ENCODE measurements around the gene SLC8B1. TPM values are rescaled to one million over a fixed set of nuclear protein-coding genes. Genes with fewer than 3 reads are reported as not detected.

SLC8B1 gene
- total RNA-seq, 4 donors from 2014 or later = 76.5 to 256 (median 95.5) TPM

- in situ Hi-C loops (cut with MboI; ENCODE audit: low pct_ligation_motif_present in 1 of 4, low pct_unique_long_range_greater_than_20kb in 1 of 4, low sequenced_read_pairs in 3 of 4) = no loop called here
- H3K9me3 ChIP-seq = no peaks in the 10 kb centered on the region
- no peak overlapping the region for H3K4me3 ChIP-seq
- intact Hi-C loops (cut with DNase I; ENCODE audit: low total_unique reads) = no loop called here
- WGBS, 2 donors (ENCODE audit: low coverage in 1 of 2) = 90 to 91% methylated on average over 2 to 11 of the region's 11 CpGs
- no peak for DNase-seq
- no peaks in the 10 kb centered on the region for H3K27me3 ChIP-seq
- TF ChIP-seq CTCF (IDR thresholded peaks at IDR 0.05) = no peak
- TF ChIP-seq POLR2A (IDR thresholded peaks at IDR 0.05) = no peak
- TF ChIP-seq EP300 (IDR thresholded peaks at IDR 0.05; ENCODE audit: low read depth) = no peak
- no peak for TF ChIP-seq POLR2AphosphoS5 (IDR thresholded peaks at IDR 0.05)
- no peaks in the 10 kb centered on the region for H3K4me1 ChIP-seq
- H3K36me3 ChIP-seq = peaks cover 0 to 36% (median 17%) of the 10 kb centered on the region in 4 donors
- no peak overlapping the region for H3K27ac ChIP-seq
These were observed 28.5 kb downstream of the SLC8B1 start for GRCh38 chr12:113306382-113306781.

DNA sequence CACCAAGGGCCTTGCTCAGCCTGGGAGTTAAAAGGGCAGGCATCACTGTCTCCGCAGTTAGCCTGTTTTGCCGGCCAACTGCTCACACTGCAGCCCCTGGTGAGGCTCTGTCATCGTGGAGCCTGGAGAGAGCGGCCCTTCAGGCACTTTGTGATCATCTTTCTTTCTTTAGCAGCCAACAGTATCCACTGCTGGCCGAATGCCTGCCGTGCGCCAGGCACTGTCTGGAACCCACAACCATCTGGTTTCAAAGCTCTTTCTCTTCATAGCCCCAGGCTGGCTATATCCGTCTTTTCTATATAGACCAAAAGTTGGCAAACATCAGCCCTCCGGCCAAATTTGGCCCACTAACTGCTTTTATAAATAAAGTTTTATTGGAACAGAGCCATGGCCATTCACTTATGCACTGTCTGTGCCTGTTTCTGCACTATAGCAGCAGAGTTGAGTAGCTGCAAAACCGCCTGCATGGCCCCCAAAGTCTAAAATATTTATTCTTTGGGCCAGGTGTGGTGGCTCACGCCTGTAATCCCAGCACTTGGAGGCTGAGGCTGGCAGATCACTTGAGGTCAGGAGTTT is 29.5 kb downstream of the SLC8B1 start:
- no peaks in the 10 kb centered on the region for H3K4me1 ChIP-seq
- intact Hi-C loops (cut with DNase I; ENCODE audit: low total_unique reads) = no loop called here
- no peaks in the 10 kb centered on the region for H3K27me3 ChIP-seq
- WGBS, 2 donors (ENCODE audit: low coverage in 1 of 2) = 92 to 100% methylated on average over 2 to 11 of the region's 11 CpGs
- peaks cover 0 to 36% (median 17%) of the 10 kb centered on the region in 4 donors for H3K36me3 ChIP-seq
- H3K4me3 ChIP-seq = no peak overlapping the region
- no peaks in the 10 kb centered on the region for H3K9me3 ChIP-seq
- DNase-seq = no peak
- in situ Hi-C loops (cut with MboI; ENCODE audit: low pct_ligation_motif_present in 1 of 4, low pct_unique_long_range_greater_than_20kb in 1 of 4, low sequenced_read_pairs in 3 of 4) = no loop called here
- H3K27ac ChIP-seq = no peak overlapping the region
- TF ChIP-seq CTCF (IDR thresholded peaks at IDR 0.05) = no peak
- no peak for TF ChIP-seq POLR2AphosphoS5 (IDR thresholded peaks at IDR 0.05)
- no peak for TF ChIP-seq POLR2A (IDR thresholded peaks at IDR 0.05)
- TF ChIP-seq EP300 (IDR thresholded peaks at IDR 0.05; ENCODE audit: low read depth) = no peak

- H3K27me3 ChIP-seq = no peaks in the 10 kb centered on the region
- H3K27ac ChIP-seq = no peak overlapping the region
- peaks cover 0 to 27% (median 8%) of the 10 kb centered on the region in 4 donors for H3K36me3 ChIP-seq
- in situ Hi-C loops (cut with MboI; ENCODE audit: low pct_ligation_motif_present in 1 of 4, low pct_unique_long_range_greater_than_20kb in 1 of 4, low sequenced_read_pairs in 3 of 4) (no loop called here), intact Hi-C loops (cut with DNase I; ENCODE audit: low total_unique reads) (no loop called here)
- no peak overlapping the region for H3K4me3 ChIP-seq
- no peaks in the 10 kb centered on the region for H3K9me3 ChIP-seq
- WGBS, 2 donors (ENCODE audit: low coverage in 1 of 2) = 70 to 77% methylated on average over 2 to 19 of the region's 19 CpGs
- peaks cover 0 to 9% (median 6%) of the 10 kb centered on the region in 4 donors for H3K4me1 ChIP-seq
- TF ChIP-seq POLR2AphosphoS5 (IDR thresholded peaks at IDR 0.05) (no peak), EP300 (IDR thresholded peaks at IDR 0.05; ENCODE audit: low read depth) (no peak), CTCF (IDR thresholded peaks at IDR 0.05) (no peak), POLR2A (IDR thresholded peaks at IDR 0.05) (no peak)
- DNase-seq = no peak
These were observed 31.8 kb downstream of the SLC8B1 start for GRCh38 chr12:113302886-113303640.

- TF ChIP-seq POLR2A (IDR thresholded peaks at IDR 0.05) (no peak), POLR2AphosphoS5 (IDR thresholded peaks at IDR 0.05) (no peak), CTCF (IDR thresholded peaks at IDR 0.05) (no peak), EP300 (IDR thresholded peaks at IDR 0.05; ENCODE audit: low read depth) (no peak)
- Histone ChIP-seq H3K4me3 (no peak overlapping the region), H3K27me3 (no peaks in the 10 kb centered on the region), H3K4me1 (peaks cover 0 to 9% (median 6%) of the 10 kb centered on the region in 4 donors), H3K27ac (no peak overlapping the region), H3K36me3 (peaks cover 0 to 24% (median 6%) of the 10 kb centered on the region in 4 donors), H3K9me3 (no peaks in the 10 kb centered on the region)
- intact Hi-C loops (cut with DNase I; ENCODE audit: low total_unique reads) (no loop called here), in situ Hi-C loops (cut with MboI; ENCODE audit: low pct_ligation_motif_present in 1 of 4, low pct_unique_long_range_greater_than_20kb in 1 of 4, low sequenced_read_pairs in 3 of 4) (no loop called here)
- 96 to 100% methylated on average over 1 to 8 of the region's 8 CpGs for WGBS, 2 donors (ENCODE audit: low coverage in 1 of 2)
- DNase-seq = no peak
These were observed 32.4 kb downstream of the SLC8B1 start for GRCh38 chr12:113302466-113302865.
